ENCODE data around the gene ZNF205. TPM values are rescaled to one million over a fixed set of nuclear protein-coding genes. Genes with fewer than 3 reads are reported as not detected.

Gene ZNF205
- total and polyA plus RNA-seq, 2 donors (not counting 1 experiment from before 2014, with no cell fraction given), result not detected

- no peaks in the 10 kb centered on the region for H3K36me3 ChIP-seq (replicated peaks in 1 of 2; ENCODE audit: control extremely low read depth in 1 of 2, control insufficient read depth in 1 of 2, extremely low read depth in 1 of 2, insufficient read depth in 2 of 2, low read length in 1 of 2)
- no peaks in the 10 kb centered on the region for H4K20me1 ChIP-seq (ENCODE audit: control insufficient read depth, insufficient read depth, low read length, poor library complexity, severe bottlenecking)
- ChIA-PET CTCF (interaction anchor here (0.7 to 12.2 kb wide), 5 partner anchors 22 to 71 kb away, joined by 3 to 238 read pairs (median 6); partner anchors contain the start of gene ZNF213), POLR2A (interaction anchor here (0.6 kb wide), 1 partner anchor 58 kb away, joined by 3 read pairs; no protein-coding TSS in a partner anchor)
- Mint-ChIP-seq H3K4me1 (peaks cover 29% of the 10 kb centered on the region), H3K9me3 (ENCODE audit: insufficient read depth) (no peaks in the 10 kb centered on the region), H3K27me3 (no peaks in the 10 kb centered on the region), H3K4me3 (peak overlapping the region; percentile 89), H3K27ac (peak overlapping the region; percentile 71)
- DNase-seq, result peak; percentile 72
- H3K9ac ChIP-seq (ENCODE audit: low read length), result peak overlapping the region; percentile 34
- intact Hi-C loops (cut with micrococcal nuclease), result loop anchor here (2.0 kb wide), 2 partner anchors 42 to 58 kb away; no protein-coding TSS in a partner anchor
- H3K4me1 ChIP-seq (ENCODE audit: control insufficient read depth in 2 of 2, insufficient read depth in 2 of 2, low read length in 2 of 2), result peaks cover 18 to 34% of the 10 kb centered on the region in 2 donors
- WGBS (ENCODE audit: insufficient coverage), result 63% methylated on average over 18 of the region's 29 CpGs
- peak; percentile 78 for TF ChIP-seq CTCF (IDR thresholded peaks at IDR 0.05)
- TF ChIP-seq EZH2 (IDR thresholded peaks at IDR 0.05; ENCODE audit: borderline replicate concordance, insufficient read depth, low read depth, low read length, poor library complexity, severe bottlenecking), result no peak
- no peak overlapping the region for H3K27ac ChIP-seq (ENCODE audit: low read length in 2 of 2)
- H3K4me3 ChIP-seq (ENCODE audit: control extremely low read depth in 1 of 5, extremely low read depth in 1 of 5, insufficient read depth in 1 of 5, low read depth in 2 of 5, low read length in 4 of 5), result peak overlapping the region in 3 of 5 experiments; percentile 32 to 56 (median 47)
- H3K9me3 ChIP-seq (ENCODE audit: control extremely low read depth in 1 of 3, control insufficient read depth in 2 of 3, insufficient read depth in 1 of 3, low read length in 2 of 3), result peaks cover 0 to 4% (median 0%) of the 10 kb centered on the region in 3 donors
- H3K27me3 ChIP-seq (replicated peaks in 1 of 4; ENCODE audit: control extremely low read depth in 1 of 4, control insufficient read depth in 3 of 4, insufficient read depth in 4 of 4, low read length in 3 of 4), result no peaks in the 10 kb centered on the region
- peak overlapping the region; percentile 63 for H3K4me2 ChIP-seq (replicated peaks; ENCODE audit: low read depth, low read length, poor library complexity, severe bottlenecking)
- no peak for ATAC-seq (ENCODE audit: low read depth)
- no peaks in the 10 kb centered on the region for H3K79me2 ChIP-seq (ENCODE audit: control insufficient read depth, insufficient read depth, low read length)
- H2AFZ ChIP-seq (ENCODE audit: insufficient read depth, low read depth, low read length, poor library complexity, severe bottlenecking), result peak overlapping the region; percentile 81
These were observed 11.2 kb upstream of the ZNF205 start for GRCh38 chr16:3101018-3101840.

All from B cell (primary cell).